NCI-H1417 treated with DMSO at 0.1 percent for 48 hours (cell line): ENCODE results near the gene PTGS2.

Experiments used
- DNase-seq: peaks from one replicate; lab custom pipeline; 2025; lab: John Stamatoyannopoulos, UW

Gene PTGS2

DNA sequence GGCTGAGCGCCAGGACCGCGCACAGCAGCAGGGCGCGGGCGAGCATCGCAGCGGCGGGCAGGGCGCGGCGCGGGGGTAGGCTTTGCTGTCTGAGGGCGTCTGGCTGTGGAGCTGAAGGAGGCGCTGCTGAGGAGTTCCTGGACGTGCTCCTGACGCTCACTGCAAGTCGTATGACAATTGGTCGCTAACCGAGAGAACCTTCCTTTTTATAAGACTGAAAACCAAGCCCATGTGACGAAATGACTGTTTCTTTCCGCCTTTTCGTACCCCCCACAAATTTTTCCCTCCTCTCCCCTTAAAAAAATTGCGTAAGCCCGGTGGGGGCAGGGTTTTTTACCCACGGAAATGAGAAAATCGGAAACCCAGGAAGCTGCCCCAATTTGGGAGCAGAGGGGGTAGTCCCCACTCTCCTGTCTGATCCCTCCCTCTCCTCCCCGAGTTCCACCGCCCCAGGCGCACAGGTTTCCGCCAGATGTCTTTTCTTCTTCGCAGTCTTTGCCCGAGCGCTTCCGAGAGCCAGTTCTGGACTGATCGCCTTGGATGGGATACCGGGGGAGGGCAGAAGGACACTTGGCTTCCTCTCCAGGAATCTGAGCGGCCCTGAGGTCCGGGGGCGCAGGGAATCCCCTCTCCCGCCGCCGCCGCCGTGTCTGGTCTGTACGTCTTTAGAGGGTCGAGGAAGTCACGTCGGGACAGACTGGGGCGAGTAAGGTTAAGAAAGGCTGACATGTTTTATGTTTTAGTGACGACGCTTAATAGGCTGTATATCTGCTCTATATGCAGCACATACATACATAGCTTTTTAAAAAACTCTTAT is at the start of gene PTGS2:
Gene PTGS2 (minus strand): TSS at position 179 of the 817 bp plus-strand sequence. CDS start 133 bp downstream, at position 46.
- peak; percentile 26 for DNase-seq

DNA sequence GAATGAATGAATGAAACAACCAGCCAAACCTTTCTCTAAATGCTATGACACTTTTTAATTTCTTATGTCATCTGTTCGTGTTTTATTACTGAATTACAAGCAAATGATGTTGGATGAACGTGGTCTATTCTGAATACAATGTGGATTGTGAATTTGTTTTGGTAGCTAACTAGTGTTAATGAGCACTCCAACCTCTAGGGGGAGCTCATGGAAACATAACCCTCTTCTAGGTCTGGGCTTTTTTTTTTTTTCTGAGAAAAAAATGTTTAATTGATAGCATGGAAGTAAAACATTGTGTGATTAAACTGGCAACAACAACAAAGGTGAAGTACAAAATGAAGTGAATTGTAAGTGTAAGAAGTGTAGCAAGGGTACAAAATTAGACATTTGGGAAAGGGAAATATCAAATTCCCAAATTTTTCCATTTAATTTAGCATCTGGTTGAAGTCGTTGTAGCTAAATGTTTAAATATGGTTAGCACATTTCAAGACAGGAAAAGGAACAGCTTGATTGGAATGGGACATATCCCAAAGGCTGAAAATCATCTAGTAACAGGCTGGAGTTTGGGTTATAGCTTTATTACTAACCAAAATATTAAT is 42.6 kb upstream of the PTGS2 start:
- no peak for DNase-seq

GRCh38 chr1:186717286-186717685 is 37.1 kb upstream of the PTGS2 start:
- DNase-seq, result no peak

DNA sequence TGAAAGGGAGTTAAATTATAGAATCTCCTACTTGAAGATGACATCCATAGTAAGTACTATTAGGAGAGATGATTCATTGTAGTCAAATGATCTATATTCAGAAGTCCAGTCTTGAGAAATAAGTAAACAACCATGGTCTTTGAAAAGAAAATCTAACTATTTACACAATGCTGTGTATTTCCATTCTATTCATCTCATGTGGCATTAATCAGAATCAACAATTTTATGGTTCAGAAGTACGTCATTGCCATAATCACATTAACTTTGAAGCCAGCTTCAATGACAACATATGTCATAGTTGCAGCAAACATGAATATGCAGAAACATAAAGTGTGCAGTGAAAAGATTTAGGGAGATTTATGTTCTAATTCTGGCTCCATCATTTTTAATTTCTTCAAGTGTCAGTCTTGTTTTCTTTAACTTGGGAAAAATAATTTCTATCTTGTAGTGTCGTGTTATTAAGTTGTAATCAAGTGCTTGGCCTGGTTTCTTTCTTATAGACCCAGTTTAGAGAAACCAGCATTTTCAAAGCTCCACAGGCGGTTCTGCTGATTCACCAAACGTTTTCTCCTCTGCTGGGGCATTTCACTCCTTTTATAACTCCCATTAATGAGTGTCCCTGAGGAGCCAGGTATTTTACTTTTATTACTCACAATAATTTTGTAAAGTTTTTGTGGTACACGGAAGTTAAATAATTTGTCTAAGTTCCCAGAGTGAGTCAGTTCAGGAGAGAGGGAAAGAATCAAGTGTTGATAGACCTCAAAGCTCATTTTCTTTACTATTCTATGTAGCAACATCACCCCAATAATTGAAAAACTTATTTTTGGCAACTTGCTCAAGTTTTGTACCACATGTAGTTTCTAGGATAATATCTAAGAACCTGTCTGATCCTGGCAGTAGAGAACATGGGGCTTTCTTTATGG is 35.9 kb upstream of the PTGS2 start:
- DNase-seq, result no peak

DNA sequence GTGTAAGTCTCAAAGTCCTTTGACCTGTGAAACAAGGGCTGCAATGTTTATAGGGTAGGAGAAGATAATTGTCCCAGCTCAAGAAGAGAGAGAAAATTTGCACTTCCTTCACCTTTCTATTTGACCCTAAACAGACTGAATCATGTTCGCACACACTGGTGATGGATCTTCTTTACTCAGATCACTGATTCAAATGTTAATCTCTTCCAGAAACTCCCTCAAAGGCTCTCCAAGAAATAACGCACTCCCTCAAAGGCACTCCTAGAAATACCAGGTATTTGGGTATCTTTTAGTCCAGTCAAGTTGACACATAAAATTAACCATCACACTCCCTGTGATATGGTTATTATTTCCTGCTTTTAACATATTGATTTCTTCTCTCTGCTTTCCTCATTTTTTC is 30.5 kb upstream of the PTGS2 start:
- no peak for DNase-seq

DNA sequence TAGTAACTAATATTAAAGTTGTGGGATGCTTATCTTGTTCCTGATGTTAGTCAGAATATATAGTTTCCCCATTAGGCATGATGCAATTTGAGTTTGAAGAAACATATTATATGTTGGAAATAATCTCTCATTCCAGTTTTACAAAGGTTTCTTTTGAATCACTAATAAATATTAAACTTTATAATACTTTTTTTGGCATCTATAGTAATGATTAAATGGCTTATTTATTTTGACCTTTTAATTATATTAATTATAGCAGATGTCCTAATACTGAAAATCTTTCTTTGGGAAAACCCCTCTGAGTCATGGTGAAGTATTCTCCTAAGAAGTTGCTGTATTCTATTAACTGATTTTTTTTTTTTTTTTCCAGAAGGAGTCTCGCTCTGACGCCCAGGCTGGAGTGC is 28.5 kb upstream of the PTGS2 start:
- DNase-seq, result no peak

DNA sequence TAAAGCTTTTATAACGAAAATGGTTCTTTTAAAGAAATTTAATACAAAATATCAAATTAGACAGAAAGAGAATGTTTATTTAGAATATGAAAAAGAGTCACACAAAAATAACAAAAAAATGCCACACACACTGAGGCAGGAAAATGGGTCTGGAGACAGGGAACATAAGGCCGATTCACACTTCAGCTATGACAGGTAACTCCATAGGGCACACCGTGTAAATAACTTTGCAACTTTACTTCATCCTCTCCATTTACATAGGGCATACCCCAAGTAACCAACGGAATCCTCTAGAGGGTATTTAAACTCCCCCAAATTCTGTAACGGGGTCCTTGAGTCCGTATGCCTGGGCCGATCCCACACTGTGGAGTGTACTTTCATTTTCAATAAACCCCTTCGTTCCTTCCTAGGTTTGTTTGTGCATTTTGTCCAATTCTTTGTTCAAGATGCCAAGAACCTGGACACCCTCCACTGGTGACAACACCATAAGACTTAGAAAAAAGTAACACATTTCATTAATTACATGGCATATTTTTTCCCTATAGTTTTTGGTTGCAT is 23.1 kb upstream of the PTGS2 start:
- DNase-seq, result no peak

DNA sequence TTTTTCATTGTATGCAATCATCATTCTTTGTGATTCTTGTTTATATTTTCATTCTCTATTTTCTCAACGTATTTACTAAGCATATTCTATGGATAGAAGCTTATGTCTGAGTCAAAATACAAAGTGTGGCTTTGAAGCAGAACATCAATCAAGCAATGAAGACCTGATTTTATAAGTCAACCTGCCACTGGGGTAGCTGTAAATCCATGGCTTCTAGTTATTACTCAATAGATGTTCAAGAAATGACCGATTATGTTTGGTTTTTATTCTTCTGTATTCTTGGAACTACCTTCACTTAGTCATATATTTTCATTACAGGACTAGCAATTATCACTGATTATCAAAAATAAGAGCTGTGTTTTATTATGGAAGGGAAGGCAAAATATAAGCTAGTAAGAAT is 20.5 kb upstream of the PTGS2 start:
- no peak for DNase-seq

- no peak for DNase-seq
These were observed 19.3 kb upstream of the PTGS2 start for GRCh38 chr1:186699519-186699918.

DNA sequence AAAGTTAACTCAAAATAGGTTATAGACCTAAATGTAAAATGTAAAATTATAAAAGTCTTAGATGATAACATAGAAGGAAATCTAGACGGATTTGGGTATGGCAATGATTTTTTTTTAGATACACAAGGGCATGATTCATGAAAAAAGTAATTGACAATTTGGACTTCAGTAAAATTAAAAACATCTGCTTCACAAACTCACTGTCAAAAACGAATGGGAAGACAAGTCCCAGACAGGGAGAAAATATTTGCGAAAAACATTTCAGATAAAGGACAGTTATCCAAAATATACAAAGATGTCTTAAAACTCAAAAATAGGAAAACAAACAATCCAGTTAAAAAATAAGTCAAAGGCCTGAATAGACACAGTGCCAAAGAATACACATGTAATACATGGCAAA is 9.7 kb upstream of the PTGS2 start:
- no peak for DNase-seq

GRCh38 chr1:186689376-186689775 is 9.2 kb upstream of the PTGS2 start:
- DNase-seq, result no peak

GRCh38 chr1:186683652-186684410 is 3.6 kb upstream of the PTGS2 start:
- no peak for DNase-seq

- DNase-seq, result no peak
These were observed 2.5 kb upstream of the PTGS2 start for GRCh38 chr1:186682736-186683135.

GRCh38 chr1:186681801-186682200 is 1.6 kb upstream of the PTGS2 start:
- DNase-seq, result no peak

- no peak for DNase-seq
These were observed 898 bp upstream of the PTGS2 start for GRCh38 chr1:186681121-186681520.

- no peak for DNase-seq
These were observed 339 bp downstream of the PTGS2 start for GRCh38 chr1:186679924-186680244.

- no peak for DNase-seq
These were observed 2.1 kb downstream of the PTGS2 start for GRCh38 chr1:186678155-186678554.

DNA sequence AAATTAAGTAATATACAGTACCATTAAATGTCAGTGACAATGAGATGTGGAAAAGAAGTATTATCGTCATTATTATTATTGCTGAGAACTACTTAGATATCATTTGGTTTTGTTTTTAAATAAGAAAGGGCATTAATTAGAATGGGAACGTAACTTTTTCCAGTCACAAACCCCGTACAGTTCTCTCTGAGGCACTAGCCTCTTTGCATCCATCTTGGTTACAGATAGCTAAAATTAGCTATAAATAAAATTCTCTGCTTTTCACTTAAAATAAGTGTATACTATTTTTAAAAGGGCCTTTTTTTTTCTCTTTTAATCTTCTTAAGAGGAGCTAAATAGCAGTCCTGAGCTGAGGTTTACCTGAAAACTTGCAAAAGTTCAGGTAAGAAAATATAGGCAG is 7.6 kb downstream of the PTGS2 start:
- no peak for DNase-seq

DNA sequence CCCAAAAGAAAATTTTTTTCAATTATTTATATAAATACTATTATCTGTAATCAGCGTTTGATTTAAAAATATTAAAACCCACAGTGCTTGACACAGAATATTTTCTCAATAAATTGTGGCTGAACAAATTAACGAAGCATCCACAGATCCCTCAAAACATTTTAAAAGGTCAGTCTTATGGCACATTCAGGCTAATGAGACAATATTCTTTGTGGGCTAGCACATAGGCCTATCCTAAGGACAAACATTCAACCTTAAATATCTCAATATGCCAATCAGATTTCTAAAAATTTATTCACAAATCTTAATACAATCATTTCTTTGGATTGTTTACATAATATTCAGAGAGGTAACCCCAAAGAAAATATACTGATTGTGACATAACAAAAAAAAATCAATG is 8.1 kb downstream of the PTGS2 start:
- DNase-seq, result no peak

- DNase-seq, result no peak
These were observed 8.9 kb downstream of the PTGS2 start for GRCh38 chr1:186671136-186671825.
